Fibroblast of lung (primary cell): ENCODE measurements around the gene PSMA7. TPM values are rescaled to one million over a fixed set of nuclear protein-coding genes. Genes with fewer than 3 reads are reported as not detected.

ENCODE experiments used
- DNase-seq, 2 donors: peaks; one replicate each; pipeline versions ENCODE4 v3.0.0 to v3.0.0-alpha.2; 2010; ENCODE audit warnings: low read depth in 2 of 2
- H2AFZ ChIP-seq: 2 replicates; pipeline ENCODE4 v1.5.1; 2012; ENCODE audit warnings: low read length, control low read depth, inconsistent platforms
- H3K27ac ChIP-seq: 2 replicates; pipeline ENCODE4 v1.5.1; 2011; ENCODE audit warnings: low read length, control low read depth; ENCODE audit not compliant: insufficient read depth
- H3K27me3 ChIP-seq: 2 replicates; pipeline ENCODE4 v1.5.1; 2011; ENCODE audit warnings: mild to moderate bottlenecking, low read length; ENCODE audit not compliant: control insufficient read depth, insufficient read depth
- H3K36me3 ChIP-seq: 2 replicates; pipeline ENCODE4 v1.5.1; 2011; ENCODE audit warnings: low read length; ENCODE audit not compliant: control insufficient read depth, insufficient read depth
- H3K4me1 ChIP-seq: 2 replicates; pipeline ENCODE4 v1.5.1; 2011; ENCODE audit warnings: low read length; ENCODE audit not compliant: control insufficient read depth, insufficient read depth; ENCODE audit errors: extremely low read depth
- H3K4me2 ChIP-seq: 2 replicates; pipeline ENCODE4 v1.5.1; 2011; ENCODE audit warnings: low read length, control low read depth; ENCODE audit not compliant: insufficient read depth; ENCODE audit errors: extremely low read depth
- H3K4me3 ChIP-seq, 4 experiments: fragments of 200-600 bp in 1 of 4; sonication (generic) in 1 of 4; replicated peaks in 1 of 4; 2 replicates each; pipeline ENCODE4 v1.5.1; 2011 to 2016; ENCODE audit warnings: low read length in 4 of 4, low read depth in 3 of 4, mild to moderate bottlenecking in 3 of 4, control low read depth in 2 of 4, inconsistent platforms in 1 of 4, mixed read lengths in 1 of 4; ENCODE audit not compliant: insufficient read depth in 1 of 4; ENCODE audit errors: control extremely low read depth in 1 of 4
- H3K79me2 ChIP-seq: 2 replicates; pipeline ENCODE4 v1.5.1; 2012; ENCODE audit warnings: mild to moderate bottlenecking, low read length, inconsistent platforms; ENCODE audit not compliant: control insufficient read depth, insufficient read depth
- H3K9ac ChIP-seq: 2 replicates; pipeline ENCODE4 v1.5.1; 2011; ENCODE audit warnings: mild to moderate bottlenecking, low read length, control low read depth; ENCODE audit not compliant: insufficient read depth
- H3K9me3 ChIP-seq: 2 replicates; pipeline ENCODE4 v1.5.1; 2012; ENCODE audit warnings: low read depth, low read length; ENCODE audit not compliant: control insufficient read depth, insufficient read depth
- H4K20me1 ChIP-seq: 2 replicates; pipeline ENCODE4 v1.5.1; 2011; ENCODE audit warnings: low read length; ENCODE audit not compliant: control insufficient read depth, insufficient read depth; ENCODE audit errors: extremely low read depth
- CTCF ChIP-seq, 2 donors: IDR thresholded peaks in 1 of 2; conservative IDR thresholded peaks in 1 of 2; 1 replicate in 1 of 2; 2 replicates in 1 of 2; pipeline ENCODE4 v1.5.1; 2011 to 2012; ENCODE audit warnings: low read length in 2 of 2, control low read depth in 1 of 2, inconsistent platforms in 1 of 2, low read depth in 1 of 2, mild to moderate bottlenecking in 1 of 2
- EZH2 ChIP-seq: IDR thresholded peaks from 2 replicates; pipeline ENCODE4 v1.5.1; 2012; ENCODE audit warnings: low read length, control low read depth, mild to moderate bottlenecking; ENCODE audit errors: missing control alignments
- polyA plus RNA-seq, 2 donors: library from polyadenylated mRNA; depleted of rRNA in 1 of 2; stranded (reverse) in 1 of 2; unstranded in 1 of 2; fragments of >200 nt; gene quantifications; 2 replicates each; pipeline ENCODE4 v1.2.1, GENCODE V29; 2011 to 2012; ENCODE audit warnings: missing spikeins in 1 of 2
- total RNA-seq: library from RNA; depleted of rRNA; stranded (reverse); fragments of >200 nt; gene quantifications from 2 replicates; pipeline ENCODE4 v1.2.1, GENCODE V29; 2014

Gene PSMA7
- total and polyA plus RNA-seq, 2 donors (not counting 1 experiment from before 2014, with no cell fraction given): 234 to 342 TPM

- Histone ChIP-seq H3K27ac (no peak overlapping the region), H2AFZ (no peak overlapping the region), H3K79me2 (peaks cover 22% of the 10 kb centered on the region), H3K4me1 (peaks cover 4% of the 10 kb centered on the region), H3K4me3 (no peak overlapping the region), H3K9ac (no peak overlapping the region), H3K27me3 (no peaks in the 10 kb centered on the region), H4K20me1 (peaks cover 2% of the 10 kb centered on the region), H3K9me3 (no peaks in the 10 kb centered on the region), H3K36me3 (peaks cover 41% of the 10 kb centered on the region), H3K4me2 (no peak overlapping the region)
- no peak for TF ChIP-seq EZH2
- TF ChIP-seq CTCF (conservative IDR thresholded peaks at IDR 0.05 in 1 of 2, IDR thresholded peaks at IDR 0.05 in 1 of 2; ENCODE audit: low read depth in 1 of 2, low read length in 2 of 2): no peak
- no peak for DNase-seq
Measured at GRCh38 chr20:62135573-62136266, 7.5 kb downstream of the PSMA7 start.

- no peaks in the 10 kb centered on the region for H3K9me3 ChIP-seq
- DNase-seq: peak in 1 of 2 donors; percentile 83
- H3K79me2 ChIP-seq: peaks cover 13% of the 10 kb centered on the region
- peaks cover 4% of the 10 kb centered on the region for H3K4me1 ChIP-seq
- H3K4me2 ChIP-seq: no peak overlapping the region
- no peak overlapping the region for H3K27ac ChIP-seq
- H3K4me3 ChIP-seq: no peak overlapping the region
- peaks cover 39% of the 10 kb centered on the region for H3K36me3 ChIP-seq
- H3K9ac ChIP-seq: peak overlapping the region; percentile 21
- H4K20me1 ChIP-seq: peaks cover 2% of the 10 kb centered on the region
- TF ChIP-seq EZH2 (no peak), CTCF (conservative IDR thresholded peaks at IDR 0.05 in 1 of 2, IDR thresholded peaks at IDR 0.05 in 1 of 2; ENCODE audit: low read depth in 1 of 2, low read length in 2 of 2) (no peak)
- no peak overlapping the region for H2AFZ ChIP-seq
- no peaks in the 10 kb centered on the region for H3K27me3 ChIP-seq
Measured at GRCh38 chr20:62134735-62135231, 8.4 kb downstream of the PSMA7 start.

- Histone ChIP-seq H3K36me3 (peaks cover 32% of the 10 kb centered on the region), H3K4me1 (peaks cover 4% of the 10 kb centered on the region), H3K4me2 (no peak overlapping the region), H3K27ac (no peak overlapping the region), H2AFZ (no peak overlapping the region), H3K27me3 (no peaks in the 10 kb centered on the region), H3K9me3 (no peaks in the 10 kb centered on the region), H3K9ac (no peak overlapping the region), H3K79me2 (peaks cover 3% of the 10 kb centered on the region), H4K20me1 (peaks cover 2% of the 10 kb centered on the region), H3K4me3 (no peak overlapping the region)
- DNase-seq: no peak
- TF ChIP-seq CTCF (conservative IDR thresholded peaks at IDR 0.05 in 1 of 2, IDR thresholded peaks at IDR 0.05 in 1 of 2; ENCODE audit: low read depth in 1 of 2, low read length in 2 of 2): peak in 1 of 2 donors; percentile 4
- no peak for TF ChIP-seq EZH2
Measured at GRCh38 chr20:62133864-62134263, 9.3 kb downstream of the PSMA7 start.
